Thymus (tissue), 2 donors: ENCODE measurements around the gene KLHL5. TPM values are rescaled to one million over a fixed set of nuclear protein-coding genes. Genes with fewer than 3 reads are reported as not detected.

Experiments
- polyA plus RNA-seq: library from polyadenylated mRNA; stranded (reverse); fragments of 200-250 nt; gene quantifications from one replicate; pipeline ENCODE4 v1.2.3, GENCODE V29; 2013
- total RNA-seq: library from RNA; stranded (reverse); fragments of 120-200 nt; gene quantifications from one replicate; pipeline ENCODE4 v1.2.4, GENCODE V29; 2013
- donor health status: healthy.

Gene KLHL5
- total and polyA plus RNA-seq, 2 donors = 9.9 to 16.0 TPM

Other genes with a start within 250 kb of the KLHL5 start
- 2.5 TPM for gene TLR6, start 205.4 kb upstream of the KLHL5 start, total RNA-seq
- gene TLR6, start 205.4 kb upstream of the KLHL5 start, polyA plus RNA-seq = 1.6 TPM
- gene FAM114A1, start 194.4 kb upstream of the KLHL5 start, total RNA-seq = 5.9 TPM
- gene FAM114A1, start 194.4 kb upstream of the KLHL5 start, polyA plus RNA-seq = 7.3 TPM
- 15.0 TPM for gene TMEM156, start 29.8 kb upstream of the KLHL5 start, total RNA-seq
- 23.7 TPM for gene TMEM156, start 29.8 kb upstream of the KLHL5 start, polyA plus RNA-seq
- 19.9 TPM for gene WDR19, start 120.3 kb downstream of the KLHL5 start, total RNA-seq
- gene WDR19, start 120.3 kb downstream of the KLHL5 start, polyA plus RNA-seq = 84.4 TPM